ENCODE data around the gene INO80E. TPM values are rescaled to one million over a fixed set of nuclear protein-coding genes. Genes with fewer than 3 reads are reported as not detected.

Gene INO80E
- total RNA-seq, 1 donor from 2014 or later = 29.0 TPM

DNA sequence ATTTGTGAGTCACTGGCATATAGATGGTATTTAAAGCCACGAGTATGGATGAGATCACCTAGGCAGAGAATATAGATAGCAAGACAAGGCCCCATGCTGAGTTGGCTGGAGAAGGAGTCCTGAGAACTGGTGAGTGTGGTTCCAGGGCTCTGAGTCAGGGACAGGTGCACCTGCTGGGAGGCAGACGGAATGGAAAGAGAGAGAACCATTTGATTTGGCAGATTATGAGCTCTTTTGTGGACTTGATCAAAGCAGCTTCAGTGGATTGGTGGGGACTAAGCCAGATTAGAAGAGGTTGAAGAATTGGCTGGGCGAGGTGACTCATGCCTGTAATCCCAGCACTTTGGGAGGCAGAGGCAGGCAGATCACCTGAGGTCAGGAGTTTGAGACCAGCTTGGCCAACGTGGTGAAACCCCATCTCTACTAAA is 22.7 kb downstream of the INO80E start:
- peaks cover 10% of the 10 kb centered on the region for H3K27me3 ChIP-seq (ENCODE audit: low read depth)
- DNase-seq = no peak
- H3K27ac ChIP-seq (replicated peaks) = no peak overlapping the region
- intact Hi-C loops (cut with micrococcal nuclease) = no loop called here
- H3K36me3 ChIP-seq = no peaks in the 10 kb centered on the region
- no peak overlapping the region for H3K4me3 ChIP-seq
- TF ChIP-seq, protein P1, sequence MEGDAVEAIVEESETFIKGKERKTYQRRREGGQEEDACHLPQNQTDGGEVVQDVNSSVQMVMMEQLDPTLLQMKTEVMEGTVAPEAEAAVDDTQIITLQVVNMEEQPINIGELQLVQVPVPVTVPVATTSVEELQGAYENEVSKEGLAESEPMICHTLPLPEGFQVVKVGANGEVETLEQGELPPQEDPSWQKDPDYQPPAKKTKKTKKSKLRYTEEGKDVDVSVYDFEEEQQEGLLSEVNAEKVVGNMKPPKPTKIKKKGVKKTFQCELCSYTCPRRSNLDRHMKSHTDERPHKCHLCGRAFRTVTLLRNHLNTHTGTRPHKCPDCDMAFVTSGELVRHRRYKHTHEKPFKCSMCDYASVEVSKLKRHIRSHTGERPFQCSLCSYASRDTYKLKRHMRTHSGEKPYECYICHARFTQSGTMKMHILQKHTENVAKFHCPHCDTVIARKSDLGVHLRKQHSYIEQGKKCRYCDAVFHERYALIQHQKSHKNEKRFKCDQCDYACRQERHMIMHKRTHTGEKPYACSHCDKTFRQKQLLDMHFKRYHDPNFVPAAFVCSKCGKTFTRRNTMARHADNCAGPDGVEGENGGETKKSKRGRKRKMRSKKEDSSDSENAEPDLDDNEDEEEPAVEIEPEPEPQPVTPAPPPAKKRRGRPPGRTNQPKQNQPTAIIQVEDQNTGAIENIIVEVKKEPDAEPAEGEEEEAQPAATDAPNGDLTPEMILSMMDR (IDR thresholded peaks at IDR 0.05; ENCODE audit: borderline replicate concordance) = no peak
- no peaks in the 10 kb centered on the region for H3K9me3 ChIP-seq (replicated peaks)
- peaks cover 13% of the 10 kb centered on the region for H3K4me1 ChIP-seq

DNA sequence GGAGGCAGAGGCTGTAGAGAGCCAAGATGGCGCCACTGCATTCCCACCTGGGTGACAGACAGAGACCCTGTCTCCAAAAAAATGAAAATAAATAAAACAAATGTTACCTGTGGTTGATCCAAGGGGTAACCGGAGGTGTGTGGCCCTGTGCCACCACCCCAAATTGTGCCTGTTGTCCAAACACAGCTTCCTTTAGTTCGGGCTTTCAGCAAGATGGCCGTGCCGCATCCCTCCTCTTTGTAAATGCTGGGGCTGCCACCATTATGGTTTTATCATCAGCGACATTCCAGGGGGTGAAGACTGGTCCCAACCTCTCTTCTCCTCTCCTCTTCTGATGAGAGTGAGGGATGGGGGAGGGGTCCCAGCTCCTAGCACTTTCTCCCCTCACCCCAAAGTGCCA is 26.8 kb downstream of the INO80E start, which contains the start of gene C16orf92:
Gene C16orf92 (plus strand): TSS at position 312 of the 400 bp plus-strand sequence. CDS start 143 bp downstream, outside the sequence.
- TF ChIP-seq, protein P1 (IDR thresholded peaks at IDR 0.05; ENCODE audit: borderline replicate concordance) = no peak
- intact Hi-C loops (cut with micrococcal nuclease) = no loop called here
- H3K4me3 ChIP-seq = no peak within 1 kb of the TSS
- H3K9me3 ChIP-seq (replicated peaks) = no peaks in the 10 kb centered on the region
- no peaks in the 10 kb centered on the region for H3K36me3 ChIP-seq
- no peak for DNase-seq
- peaks cover 13% of the 10 kb centered on the region for H3K4me1 ChIP-seq
- H3K27ac ChIP-seq (replicated peaks) = no peak within 1 kb of the TSS
- H3K27me3 ChIP-seq (ENCODE audit: low read depth) = peaks cover 51% of the 10 kb centered on the region

DNA sequence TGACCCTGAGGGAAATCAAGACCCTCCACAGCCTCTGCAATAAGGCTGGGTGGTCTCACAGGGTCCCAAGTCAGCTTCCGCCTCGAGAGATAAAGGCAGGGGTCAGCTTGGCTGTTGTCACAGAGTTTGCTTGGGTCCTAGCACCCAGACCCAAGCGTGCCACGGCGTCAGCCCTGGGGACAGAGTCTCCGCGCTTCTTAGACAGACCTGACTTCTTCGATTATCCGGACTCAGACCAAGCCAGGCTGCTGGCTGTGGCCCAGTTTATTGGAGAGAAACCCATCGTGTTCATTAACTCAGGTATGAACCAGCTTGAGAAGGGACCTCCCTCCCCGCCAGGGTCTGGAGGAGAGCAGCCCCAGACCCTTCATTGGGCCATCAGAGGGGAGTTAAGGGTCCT is 27.5 kb downstream of the INO80E start:
- TF ChIP-seq, protein P1 (IDR thresholded peaks at IDR 0.05; ENCODE audit: borderline replicate concordance) = no peak
- no peak overlapping the region for H3K27ac ChIP-seq (replicated peaks)
- no peak for DNase-seq
- peaks cover 58% of the 10 kb centered on the region for H3K27me3 ChIP-seq (ENCODE audit: low read depth)
- H3K4me3 ChIP-seq = no peak overlapping the region
- H3K9me3 ChIP-seq (replicated peaks) = no peaks in the 10 kb centered on the region
- intact Hi-C loops (cut with micrococcal nuclease) = no loop called here
- H3K4me1 ChIP-seq = peaks cover 13% of the 10 kb centered on the region
- H3K36me3 ChIP-seq = no peaks in the 10 kb centered on the region

DNA sequence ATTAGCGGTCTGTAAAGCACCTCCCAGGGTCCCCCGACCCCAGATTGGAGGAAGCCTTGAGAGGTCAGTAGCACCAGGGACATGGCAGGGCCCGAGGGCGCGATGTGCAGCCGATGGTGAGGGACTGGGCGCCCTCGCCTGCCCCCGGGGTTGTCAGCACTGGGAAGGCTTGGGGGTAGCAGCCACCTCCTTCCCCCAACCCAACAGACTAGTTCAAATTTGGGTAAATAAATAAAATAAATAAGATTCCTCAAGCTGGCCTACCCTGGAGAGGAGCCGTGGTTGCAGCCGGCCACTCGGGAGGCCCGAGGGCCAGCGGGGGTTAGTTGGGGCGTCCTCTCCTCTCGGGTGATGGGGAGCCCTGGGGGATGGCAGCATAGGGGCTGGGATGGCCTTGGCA is 28.4 kb downstream of the INO80E start:
- Histone ChIP-seq H3K4me1 (peaks cover 13% of the 10 kb centered on the region), H3K36me3 (no peaks in the 10 kb centered on the region), H3K27me3 (ENCODE audit: low read depth) (peaks cover 67% of the 10 kb centered on the region), H3K9me3 (replicated peaks) (no peaks in the 10 kb centered on the region), H3K27ac (replicated peaks) (no peak overlapping the region), H3K4me3 (no peak overlapping the region)
- intact Hi-C loops (cut with micrococcal nuclease) = no loop called here
- no peak for DNase-seq
- TF ChIP-seq, protein P1 (IDR thresholded peaks at IDR 0.05; ENCODE audit: borderline replicate concordance) = no peak

DNA sequence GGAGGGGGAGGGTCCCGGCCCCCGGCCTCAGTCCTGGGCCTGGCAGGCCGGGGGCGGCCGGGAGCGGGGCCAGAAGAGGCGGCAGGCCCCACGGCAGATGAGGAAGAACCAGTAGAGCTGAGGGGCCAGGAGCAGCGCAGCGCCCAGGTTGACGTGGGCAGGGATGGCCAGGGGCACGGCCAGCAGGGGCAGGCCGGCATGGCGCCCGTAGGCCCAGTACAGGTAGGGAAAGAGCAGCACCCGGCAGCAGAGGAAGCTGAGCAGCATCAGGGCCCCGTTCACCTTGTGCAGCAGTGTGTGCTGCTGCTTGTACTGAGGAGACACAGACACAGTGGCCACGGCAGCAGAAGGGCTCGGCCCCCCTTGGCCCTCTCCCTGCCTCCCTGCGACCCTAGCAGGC is 29.1 kb downstream of the INO80E start:
- peaks cover 74% of the 10 kb centered on the region for H3K27me3 ChIP-seq (ENCODE audit: low read depth)
- TF ChIP-seq, protein P1 (IDR thresholded peaks at IDR 0.05; ENCODE audit: borderline replicate concordance) = no peak
- no peak for DNase-seq

More for the DNA sequence above, 29.1 kb downstream of the INO80E start:
- Histone ChIP-seq H3K4me1 (peaks cover 13% of the 10 kb centered on the region), H3K4me3 (no peak overlapping the region), H3K36me3 (no peaks in the 10 kb centered on the region), H3K27ac (replicated peaks) (no peak overlapping the region), H3K9me3 (replicated peaks) (no peaks in the 10 kb centered on the region)
- intact Hi-C loops (cut with micrococcal nuclease) = no loop called here
